GM19397 (cell line): ENCODE measurements around the gene GRAMD1C.

Source experiments
- ATAC-seq: cut with Tn5 transposase; IDR thresholded peaks from one replicate; pipeline ENCODE4 v1.9.1; 2021; ENCODE audit warnings: mild to moderate bottlenecking, moderate library complexity; ENCODE audit not compliant: unreplicated experiment

The GRAMD1C gene

DNA sequence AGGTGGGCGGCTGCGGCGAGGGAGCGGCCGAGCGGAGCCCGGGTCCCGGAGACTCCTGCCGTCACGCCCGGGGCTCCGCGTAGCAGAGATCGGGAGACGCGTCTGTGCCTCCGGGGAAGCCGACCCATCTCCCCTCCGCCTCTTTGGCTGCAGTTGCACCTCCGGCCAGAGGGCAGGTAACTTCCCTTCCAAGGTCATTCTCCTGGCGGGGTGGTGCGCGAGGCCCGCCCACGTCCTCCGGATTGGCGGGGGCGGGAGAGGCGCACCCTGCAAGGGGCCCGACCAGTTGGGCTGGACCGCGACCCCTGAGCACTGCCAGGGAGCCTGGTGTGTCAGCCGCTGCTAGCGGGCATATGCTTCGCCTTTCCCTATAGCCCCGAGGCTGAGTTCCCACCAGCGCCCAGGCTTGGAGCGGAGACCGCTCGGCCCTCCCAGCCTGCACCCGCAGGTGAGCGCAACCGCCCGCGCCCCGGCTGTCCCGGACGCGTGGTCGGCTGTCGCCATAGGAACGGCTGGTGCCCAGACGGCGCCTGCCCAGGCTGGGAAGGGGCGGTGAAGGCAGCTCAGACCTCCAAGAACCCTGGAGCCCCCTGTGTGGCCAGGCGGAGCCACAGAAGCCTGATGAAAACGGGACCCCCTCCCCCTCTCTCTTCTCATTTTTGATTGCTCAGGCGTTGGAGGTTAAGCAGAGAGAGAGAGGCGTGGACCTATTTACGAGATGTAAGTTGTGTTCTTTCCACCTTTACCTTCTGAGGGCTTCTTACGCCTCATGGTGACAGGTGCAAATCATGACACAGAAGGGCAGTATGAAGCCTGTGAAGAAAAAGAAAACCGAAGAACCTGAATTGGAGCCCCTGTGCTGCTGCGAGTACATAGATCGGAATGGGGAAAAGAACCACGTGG is 109.7 kb downstream of the GRAMD1C start:
- ATAC-seq: peak; percentile 55

DNA sequence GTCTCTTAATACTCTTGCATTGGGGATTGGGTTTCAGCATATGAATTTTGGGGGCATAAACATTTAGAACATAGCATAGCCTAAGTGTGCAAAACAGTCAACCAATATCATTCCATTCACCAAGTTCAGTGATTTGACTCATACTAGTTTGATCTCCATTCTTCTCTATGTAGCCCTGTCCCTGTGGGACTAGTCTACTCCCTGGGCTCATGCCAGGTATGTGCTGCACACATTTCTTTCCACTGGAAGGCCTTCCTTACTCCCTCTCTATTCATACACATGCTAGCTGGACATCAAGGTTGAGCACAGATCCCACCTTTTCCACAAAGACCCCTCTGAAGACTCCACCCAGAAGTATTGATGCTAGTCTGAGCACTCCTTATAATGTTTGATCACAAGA is 114.3 kb downstream of the GRAMD1C start:
- no peak for ATAC-seq

DNA sequence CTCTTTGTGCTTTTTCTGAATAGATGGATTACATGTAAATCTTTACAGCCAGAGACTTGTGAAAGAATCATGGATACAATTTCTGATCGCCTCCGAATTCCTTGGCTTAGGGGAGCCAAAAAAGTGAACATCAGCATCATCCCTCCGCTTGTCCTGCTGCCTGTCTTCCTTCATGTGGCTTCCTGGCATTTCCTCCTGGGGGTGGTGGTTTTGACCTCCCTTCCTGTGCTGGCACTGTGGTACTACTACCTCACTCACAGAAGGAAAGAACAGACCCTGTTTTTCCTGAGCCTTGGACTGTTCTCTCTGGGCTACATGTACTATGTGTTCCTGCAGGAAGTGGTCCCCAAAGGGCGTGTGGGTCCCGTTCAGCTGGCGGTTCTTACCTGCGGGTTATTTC is 115.1 kb downstream of the GRAMD1C start:
- no peak for ATAC-seq

DNA sequence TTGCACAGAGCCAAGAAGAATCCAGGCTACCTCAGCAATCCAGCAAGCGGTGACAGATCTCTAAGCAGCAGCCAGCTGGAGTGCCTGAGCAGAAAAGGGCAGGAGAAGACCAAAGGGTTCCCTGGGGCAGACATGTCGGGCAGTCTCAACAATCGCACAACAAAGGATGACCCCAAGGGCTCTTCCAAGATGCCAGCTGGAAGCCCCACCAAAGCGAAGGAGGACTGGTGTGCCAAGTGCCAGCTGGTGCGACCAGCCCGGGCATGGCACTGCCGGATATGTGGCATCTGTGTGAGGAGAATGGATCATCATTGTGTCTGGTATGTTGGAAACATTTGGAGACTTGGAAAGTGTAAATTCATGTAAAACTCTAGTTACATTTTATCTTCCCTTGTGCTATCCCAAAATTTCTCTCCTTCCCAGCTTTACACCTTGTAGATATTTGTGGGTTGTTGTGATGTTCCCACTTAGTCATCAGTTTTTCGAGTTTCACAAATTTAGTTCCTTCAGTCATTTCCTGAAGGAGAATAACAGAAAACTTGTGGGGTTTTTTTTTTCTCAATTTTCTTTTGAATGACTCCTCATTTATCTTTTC is 115.6 kb downstream of the GRAMD1C start:
- no peak for ATAC-seq

DNA sequence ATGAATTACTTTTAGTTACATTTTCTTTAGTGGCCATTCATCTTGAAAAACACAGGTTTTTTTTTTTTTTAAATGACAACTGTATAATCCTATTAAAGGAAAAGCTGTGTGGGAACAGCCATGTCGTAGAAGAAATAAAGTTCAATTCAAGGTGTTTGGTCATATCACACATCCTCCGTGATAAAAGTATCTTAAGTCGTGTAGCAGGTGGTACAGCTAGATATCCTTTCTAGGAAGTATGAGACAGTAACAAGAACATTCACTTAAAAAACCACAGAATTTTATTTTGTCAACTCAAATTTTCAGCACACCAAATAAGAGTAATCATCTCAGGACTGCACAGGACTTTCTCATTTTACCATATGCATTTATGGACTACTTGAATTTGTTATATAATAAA is 125.3 kb downstream of the GRAMD1C start:
- ATAC-seq: no peak

DNA sequence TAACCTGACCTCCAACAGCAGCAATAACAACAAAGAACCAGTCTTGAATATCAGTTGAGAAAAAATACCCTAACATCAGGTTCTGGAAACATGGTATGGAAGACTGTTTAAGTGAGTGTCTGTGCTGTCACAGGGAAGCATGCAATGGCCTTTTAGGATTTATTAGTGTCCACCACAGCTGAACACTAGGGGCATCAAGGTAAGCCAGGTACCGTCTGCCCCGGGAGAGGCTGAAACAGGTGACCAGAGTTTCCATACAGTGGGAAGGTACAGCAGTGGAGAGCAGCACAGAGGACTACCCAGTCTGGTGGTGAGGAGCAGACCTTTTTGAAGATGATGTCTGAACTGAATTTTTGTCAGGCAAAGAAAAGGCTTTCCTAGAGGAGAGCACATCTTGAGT is 127.6 kb downstream of the GRAMD1C start:
- ATAC-seq: no peak

DNA sequence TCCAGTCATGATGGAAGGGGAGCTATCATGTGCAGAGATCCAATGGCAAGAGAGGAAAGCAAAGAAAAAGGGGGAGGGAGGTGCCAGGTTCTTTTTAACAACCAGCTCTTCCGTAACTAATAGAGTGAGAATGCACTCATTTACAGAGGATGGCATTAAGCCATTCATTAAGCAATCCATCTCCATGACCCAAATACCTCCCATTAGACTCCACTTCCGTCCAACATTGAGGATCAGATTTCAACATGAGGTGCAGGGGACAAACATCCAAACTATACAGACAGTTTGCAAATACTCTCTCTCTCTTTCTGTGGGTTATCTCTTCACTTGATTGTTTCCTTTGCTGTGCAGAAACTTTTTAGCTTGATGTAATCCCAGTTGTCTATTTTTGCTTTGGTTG is 130.4 kb downstream of the GRAMD1C start:
- no peak for ATAC-seq

DNA sequence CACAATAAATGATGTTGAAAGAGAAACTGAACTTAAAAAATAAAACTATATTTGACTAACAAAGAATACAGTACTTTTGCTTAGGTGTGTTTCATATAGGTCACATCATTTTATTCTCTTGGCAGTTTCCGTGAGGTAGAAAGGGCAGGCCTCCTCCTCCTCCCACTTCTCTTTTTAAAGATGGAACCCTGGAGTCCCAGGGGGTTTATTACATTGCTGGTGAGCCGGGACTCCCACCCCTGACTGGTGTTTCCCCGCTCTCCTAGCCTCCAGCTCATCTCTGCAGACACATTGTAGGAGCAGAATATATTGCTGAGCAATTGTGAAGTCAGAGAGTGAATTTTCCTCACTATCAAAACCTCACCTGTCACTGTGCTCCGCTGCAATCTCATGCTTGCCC is 139.2 kb downstream of the GRAMD1C start:
- no peak for ATAC-seq

DNA sequence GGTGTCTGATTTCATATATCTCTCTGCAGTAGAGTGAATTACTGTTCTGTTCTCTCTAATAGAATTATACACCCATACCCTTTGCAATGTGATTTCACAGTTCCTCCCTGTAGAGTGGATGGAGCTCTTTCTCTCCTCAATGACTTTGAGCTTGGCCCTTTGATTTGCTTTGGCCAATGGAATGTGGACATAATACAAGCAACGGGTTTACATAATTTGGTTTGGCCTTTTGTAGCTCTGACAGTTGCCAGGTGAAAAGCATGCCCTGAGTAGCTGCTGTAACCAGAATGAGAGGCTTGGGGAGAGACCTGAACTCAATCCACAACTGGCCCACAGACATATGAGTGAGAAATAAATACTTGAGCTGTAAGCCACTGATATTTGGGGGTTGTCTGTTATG is 141.3 kb downstream of the GRAMD1C start:
- no peak for ATAC-seq

DNA sequence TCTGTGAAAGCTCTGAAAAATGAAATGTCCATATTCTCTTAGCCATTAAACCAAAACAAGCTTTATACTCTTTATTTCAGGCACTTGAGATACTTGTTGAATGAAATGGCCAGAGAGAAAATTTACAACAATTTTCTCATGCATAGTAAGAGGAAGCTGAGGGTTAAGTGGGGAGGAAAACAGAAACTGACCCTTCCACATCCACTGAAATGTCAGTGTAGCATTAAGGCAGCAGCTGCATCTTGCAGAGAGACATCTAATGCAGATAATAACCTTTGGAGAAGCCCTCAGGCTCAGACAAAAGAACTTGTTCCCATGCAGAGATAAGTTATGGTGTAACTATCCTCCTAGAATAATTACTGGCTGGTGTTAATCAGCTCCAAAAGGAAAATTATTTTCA is 143.2 kb downstream of the GRAMD1C start:
- no peak for ATAC-seq

DNA sequence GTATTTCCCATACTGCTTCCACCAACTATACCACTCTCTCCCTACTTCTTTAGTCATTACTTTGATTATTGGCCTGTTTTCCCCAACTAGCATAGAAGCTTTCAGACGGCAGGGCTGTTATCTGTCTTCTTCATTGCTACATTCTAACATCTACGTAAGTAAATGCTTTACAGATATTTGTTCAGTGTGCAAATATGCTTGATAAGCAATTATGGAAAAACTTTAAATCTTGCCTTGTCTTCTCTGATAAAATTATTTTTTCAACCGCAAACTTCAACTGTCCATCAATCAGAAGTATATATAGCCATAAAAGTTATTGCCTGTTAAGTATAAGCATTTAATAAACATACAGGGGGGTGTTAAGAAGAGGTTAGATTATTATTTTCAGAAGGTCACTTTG is 145.0 kb downstream of the GRAMD1C start:
- ATAC-seq: no peak

DNA sequence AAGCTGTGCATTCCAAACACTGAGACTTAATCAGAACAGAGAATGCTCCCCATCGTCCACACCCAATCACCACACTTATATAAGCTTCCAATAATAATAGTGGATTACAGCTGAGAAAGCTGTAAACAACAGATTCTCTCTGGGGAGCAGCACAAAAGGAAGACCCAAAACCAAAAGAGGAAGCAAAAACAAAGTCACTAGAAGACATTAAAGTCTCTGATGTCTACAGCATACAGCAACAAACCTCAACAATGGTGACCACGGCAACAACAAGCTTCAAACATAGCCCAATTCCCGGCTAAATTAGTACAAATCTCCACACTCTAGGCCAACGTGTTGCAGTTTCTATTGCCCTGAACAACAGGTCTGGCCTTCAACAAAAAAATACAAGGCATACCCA is 147.0 kb downstream of the GRAMD1C start:
- peak; percentile 69 for ATAC-seq
